Fibroblast of skin of back (primary cell): Measurements from ENCODE around the gene KCNE5. TPM values are rescaled to one million over a fixed set of nuclear protein-coding genes. Genes with fewer than 3 reads are reported as not detected.
"Not testable (repeated sequence)": the region's sequence is repeated elsewhere in the genome, so short reads cannot be mapped to it uniquely, and the experiment has no call there.

Source experiments
- DNase-seq: peaks from one replicate; pipeline ENCODE4 v3.0.0-alpha.2; 2013
- polyA plus RNA-seq, 2 experiments: library from polyadenylated mRNA; unstranded; fragments of 120-200 nt; gene quantifications; one replicate each; pipeline ENCODE4 v1.2.1, GENCODE V29; 2013; ENCODE audit not compliant: insufficient read length in 2 of 2

The KCNE5 gene, protein sequence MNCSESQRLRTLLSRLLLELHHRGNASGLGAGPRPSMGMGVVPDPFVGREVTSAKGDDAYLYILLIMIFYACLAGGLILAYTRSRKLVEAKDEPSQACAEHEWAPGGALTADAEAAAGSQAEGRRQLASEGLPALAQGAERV
- polyA plus RNA-seq (2013, experiment 1 of 2; ENCODE audit: insufficient read length) = 0.29 TPM
- polyA plus RNA-seq (2013, experiment 2 of 2; ENCODE audit: insufficient read length) = 0.40 TPM

GRCh38 chrX:109624641-109625616, at the start of gene KCNE5:
Gene KCNE5 (minus strand): TSS chrX:109625172. CDS start chrX:109625020, 152 bp downstream.
- no peak for DNase-seq

- no peak for DNase-seq
Measured at GRCh38 chrX:109672239-109672638, 47.3 kb upstream of the KCNE5 start.

DNA sequence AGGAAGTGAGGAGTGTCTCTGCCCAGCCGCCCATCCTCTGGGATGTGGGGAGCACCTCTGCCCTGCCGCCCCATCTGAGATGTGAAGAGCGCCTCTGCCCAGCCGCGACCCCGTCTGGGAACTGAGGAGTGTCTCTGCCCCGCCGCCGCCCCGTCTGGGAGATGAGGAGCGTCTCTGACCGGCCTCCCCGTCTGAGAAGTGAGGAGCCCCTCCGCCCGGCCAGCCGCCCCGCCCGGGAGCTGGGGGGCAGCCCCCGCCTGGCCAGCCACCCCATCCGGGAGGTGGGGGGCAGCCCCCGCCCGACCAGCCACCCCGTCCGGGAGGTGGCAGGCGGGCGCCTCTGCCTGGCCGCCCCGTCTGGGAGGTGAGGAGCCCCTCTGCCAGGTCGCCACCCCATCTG, 46.2 kb upstream of the KCNE5 start:
- not testable (repeated sequence) for DNase-seq

GRCh38 chrX:109667986-109668385, 43.0 kb upstream of the KCNE5 start:
- no peak for DNase-seq

- no peak for DNase-seq
Measured at GRCh38 chrX:109660435-109661143, 35.6 kb upstream of the KCNE5 start.

DNA sequence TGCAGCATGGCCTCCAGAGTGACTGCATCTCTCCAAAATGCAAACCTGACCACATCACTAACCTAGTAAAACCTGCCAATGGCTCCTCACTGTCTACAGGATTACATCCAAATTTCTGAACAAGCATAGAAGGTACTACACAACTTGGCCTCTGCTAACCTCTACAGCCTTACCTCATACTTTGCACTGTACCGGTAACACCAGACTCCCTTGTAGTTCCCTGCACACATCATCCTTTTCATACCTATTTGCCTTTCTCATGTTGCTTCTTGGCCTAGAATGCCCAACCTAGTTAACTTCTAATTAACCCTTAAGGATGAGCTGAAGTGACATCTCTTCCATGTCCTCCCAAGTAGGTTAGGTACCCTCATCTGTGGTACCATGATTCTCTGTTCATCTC, 33.4 kb upstream of the KCNE5 start:
- DNase-seq = no peak

- DNase-seq = not testable (repeated sequence)
Measured at GRCh38 chrX:109657364-109657763, 32.4 kb upstream of the KCNE5 start.

- no peak for DNase-seq
Measured at GRCh38 chrX:109656774-109657173, 31.8 kb upstream of the KCNE5 start.

DNA sequence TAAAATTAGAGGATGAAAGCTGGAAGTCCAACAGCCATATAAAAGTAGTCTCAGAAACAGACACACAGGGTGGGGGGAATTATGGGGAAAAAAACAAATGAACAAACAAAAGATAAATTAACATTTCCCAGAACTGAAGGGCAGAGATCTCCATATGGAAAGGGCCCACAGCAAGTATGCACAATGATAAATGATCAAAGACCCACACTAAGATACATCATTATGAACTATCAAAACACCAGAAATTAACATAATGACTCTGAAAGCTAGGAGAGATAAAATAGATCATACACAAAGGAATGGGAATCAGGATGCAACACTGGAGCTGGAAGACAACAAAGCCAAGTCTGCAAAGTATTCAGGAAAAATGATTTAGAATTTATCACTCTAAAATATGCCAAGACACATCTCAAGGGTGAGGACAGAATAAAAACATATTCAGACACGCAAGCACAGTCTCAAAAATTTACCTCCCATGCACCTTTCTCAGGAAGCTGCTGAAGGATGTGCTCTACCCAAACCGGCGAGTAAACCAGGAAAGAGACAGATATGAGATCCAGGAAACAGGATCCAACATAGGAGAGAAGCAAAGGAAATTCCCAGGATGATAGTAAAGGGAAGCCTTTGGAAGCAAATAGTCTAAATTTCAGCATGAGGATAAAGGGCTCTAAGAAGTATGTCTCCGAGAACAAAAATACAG, 30.7 kb upstream of the KCNE5 start:
- no peak for DNase-seq

DNA sequence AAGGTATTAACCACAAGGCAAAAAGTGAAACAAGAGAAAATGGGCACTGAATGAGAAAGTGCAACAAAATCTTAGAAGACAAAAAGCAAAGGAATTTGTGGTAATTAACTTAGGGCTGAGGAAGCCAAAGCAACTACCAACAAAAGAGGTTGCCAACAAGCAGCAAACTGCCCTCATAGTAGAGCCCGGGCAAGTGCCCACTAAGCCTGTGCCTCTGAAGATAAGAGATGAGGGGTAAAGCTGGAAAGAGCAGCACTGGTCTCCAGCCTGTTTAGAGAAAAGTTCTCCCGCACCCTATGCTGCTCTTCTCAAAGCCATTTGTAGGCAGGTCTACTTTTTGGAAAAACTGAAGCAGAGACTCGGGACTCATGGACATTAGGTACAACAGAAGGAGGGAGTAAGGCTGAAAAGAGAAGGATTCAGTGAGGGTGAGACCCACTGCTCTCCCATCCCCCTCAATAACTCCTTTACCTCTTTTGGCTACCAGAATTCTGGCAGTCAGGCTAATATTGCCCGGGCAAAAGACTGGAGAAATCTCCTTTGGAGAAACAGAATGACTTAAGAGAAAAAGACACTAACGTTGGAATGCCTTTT, 29.6 kb upstream of the KCNE5 start:
- no peak for DNase-seq

DNA sequence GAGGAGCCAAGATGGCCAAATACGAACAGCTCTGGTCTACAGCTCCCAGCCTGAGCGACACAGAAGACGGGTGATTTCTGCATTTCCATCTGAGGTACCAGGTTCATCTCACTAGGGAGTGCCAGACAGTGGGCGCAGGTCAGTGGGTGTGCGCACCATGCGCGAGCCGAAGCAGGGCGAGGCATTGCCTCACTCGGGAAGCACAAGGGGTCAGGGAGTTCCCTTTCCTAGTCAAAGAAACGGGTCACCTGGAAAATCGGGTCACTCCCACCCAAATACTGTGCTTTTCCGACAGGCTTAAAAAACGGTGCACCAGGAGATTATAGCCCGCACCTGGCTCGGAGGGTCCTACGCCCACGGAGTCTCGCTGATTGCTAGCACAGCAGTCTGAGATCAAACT, 19.7 kb upstream of the KCNE5 start:
- DNase-seq = not testable (repeated sequence)

DNA sequence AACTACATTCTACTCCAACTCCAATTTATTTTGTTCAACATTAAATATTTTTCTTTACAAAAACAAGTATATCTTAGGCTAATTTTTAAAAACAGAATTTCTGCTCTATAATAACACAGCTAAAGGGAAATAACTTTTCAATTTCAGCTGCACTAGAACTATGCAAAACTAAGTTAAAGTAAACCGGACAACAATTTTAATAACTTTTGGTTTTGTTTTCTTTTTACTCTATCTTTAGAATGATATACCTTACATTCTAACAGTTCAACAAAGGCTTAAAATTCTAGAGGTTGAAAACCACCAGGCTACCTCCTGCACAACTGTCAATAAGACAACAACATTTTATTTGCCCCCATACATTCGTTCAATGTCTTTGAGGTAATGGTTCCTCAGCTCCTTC, 18.7 kb upstream of the KCNE5 start:
- DNase-seq = no peak

DNA sequence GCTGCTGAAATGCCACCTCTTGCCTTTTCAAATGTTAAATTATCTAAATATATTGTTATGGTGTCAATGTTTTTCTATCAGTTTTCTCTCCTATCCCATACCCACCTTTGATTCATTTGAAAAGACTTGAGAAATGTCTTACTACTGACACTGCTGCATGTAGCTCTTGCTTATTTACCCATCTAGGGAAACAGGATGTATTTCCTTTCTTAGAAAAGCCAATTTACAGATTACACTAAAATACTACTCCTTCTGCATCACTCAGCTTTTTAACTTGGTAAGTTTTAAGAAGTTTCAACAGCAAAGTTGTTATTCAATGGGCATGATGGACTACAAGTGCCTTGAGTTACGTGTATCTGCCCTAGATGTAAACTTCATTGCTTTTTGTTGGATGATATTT, 13.2 kb upstream of the KCNE5 start:
- DNase-seq = no peak

GRCh38 chrX:109637477-109637876, 12.5 kb upstream of the KCNE5 start:
- DNase-seq = not testable (repeated sequence)

DNA sequence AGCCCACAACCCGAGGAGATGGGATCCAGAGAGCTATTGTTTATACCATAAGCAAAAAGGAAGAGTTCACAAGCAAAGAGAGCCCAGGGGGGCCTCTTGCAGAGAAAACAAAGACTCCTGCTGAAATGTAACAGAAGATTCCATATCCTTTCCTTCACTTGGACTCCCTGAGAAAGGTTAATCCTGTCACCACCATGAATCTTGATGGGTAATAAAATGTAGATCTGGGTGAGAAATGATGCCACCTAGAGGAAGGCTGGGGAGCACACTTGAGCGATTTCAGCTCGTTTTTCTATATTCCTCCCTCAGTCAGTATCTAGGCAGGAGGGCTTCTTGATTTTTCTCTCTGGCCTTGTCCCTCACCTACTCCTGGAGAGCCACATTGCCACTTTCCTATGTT, 10.2 kb upstream of the KCNE5 start:
- peak; percentile 3 for DNase-seq

GRCh38 chrX:109632906-109633504, 8.0 kb upstream of the KCNE5 start:
- DNase-seq = peak; percentile 37

DNA sequence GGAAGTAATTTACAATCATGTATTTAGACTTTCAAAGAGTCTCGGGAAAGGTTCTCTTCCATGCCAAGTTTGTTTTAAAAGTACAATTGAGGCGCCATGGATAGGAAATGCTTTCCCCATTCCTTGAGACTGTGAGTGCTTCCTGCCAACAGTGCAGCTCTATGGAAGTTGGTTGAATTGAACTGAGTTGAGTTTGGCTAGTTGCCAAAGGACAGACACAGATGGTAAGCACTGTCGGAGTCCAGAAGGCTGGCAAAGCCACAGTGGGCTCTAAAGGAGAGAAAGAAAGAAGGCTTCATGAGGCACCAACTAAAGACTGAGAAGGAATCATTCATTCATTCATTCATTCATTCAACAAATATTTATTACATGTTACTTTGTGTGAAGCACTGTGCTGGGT, 4.3 kb upstream of the KCNE5 start:
- peak; percentile 11 for DNase-seq

DNA sequence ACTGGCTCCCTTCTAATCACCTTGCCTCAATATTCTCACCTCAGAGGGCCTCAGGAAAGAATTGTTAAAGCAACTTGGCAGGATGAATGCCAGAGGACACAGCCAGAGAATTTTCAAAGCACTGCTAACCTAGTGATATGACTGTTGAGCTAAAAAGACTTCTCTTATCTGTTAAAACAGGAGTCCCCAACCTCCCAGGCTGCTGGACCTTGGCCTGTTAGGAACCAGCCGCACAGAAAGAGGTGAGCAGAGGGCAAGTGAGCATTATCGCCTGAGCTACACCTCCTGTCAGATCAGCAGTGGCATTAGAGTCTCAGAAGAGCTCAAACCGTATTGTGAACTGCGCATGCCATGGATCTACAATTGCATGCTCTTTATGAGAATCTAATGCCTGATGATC, 1.7 kb upstream of the KCNE5 start:
- no peak for DNase-seq

DNA sequence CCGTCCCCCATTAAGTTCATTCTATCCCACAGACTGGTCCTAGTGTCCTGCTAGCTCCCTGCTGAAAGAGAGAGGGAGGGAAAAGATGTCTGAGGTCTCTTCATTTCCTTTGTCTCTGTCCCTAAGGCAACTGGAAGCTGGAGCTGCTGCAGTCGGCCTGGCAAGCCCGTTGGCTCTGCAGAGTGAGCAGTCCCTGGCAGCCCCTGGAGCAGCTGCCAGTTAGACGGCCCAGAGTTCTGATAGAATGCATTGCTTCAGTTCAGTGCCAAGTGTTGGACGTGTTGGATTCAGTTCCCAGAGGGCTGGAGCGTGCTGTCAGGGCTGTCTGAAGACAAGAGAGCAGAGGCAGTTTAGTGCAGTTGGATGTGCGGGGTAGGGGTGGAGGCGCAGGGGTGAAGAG, 975 bp downstream of the KCNE5 start:
- no peak for DNase-seq

GRCh38 chrX:109622270-109622669, 2.7 kb downstream of the KCNE5 start:
- DNase-seq = no peak

DNA sequence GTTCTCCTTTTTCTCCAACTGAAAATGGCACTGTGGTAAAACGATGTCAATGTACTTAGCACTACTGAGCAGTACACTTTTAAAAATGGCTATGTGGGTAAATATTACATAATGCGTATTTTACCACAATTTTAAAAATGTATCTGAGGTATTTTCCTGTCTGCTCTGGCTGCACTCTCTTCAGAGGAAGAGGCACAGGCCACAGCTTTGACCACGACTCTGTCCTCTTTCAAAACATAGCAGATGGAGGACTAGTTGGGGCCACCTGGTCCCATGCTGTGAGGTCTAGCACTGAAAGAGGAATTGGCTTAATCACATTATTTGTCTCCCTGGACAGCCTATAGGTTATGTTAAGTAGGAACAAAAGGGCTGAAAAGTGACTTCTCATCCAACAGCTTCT, 5.2 kb downstream of the KCNE5 start:
- no peak for DNase-seq

DNA sequence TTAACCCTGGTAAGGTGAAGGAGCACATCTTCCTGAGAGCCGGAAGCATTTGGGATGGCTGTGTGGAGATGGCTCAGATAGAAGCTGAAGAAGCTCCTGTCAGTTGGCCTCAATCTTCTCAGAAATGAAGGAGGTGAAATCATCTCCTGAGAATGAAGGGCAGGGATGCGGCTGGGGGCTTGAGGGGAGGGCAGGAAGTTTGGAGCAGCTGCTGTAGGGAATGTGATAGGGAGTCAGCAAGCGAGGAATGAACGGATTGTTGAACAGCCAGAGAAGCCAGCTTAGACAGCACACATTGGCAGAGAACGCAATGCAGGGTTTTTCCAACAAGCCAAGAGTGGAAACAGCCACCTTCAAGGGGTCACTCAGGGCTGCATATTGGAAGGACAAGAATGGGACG, 10.0 kb downstream of the KCNE5 start:
- peak; percentile 25 for DNase-seq
